HepG2 (cell line): Measurements from ENCODE around the gene ADAM22. TPM values are rescaled to one million over a fixed set of nuclear protein-coding genes. Genes with fewer than 3 reads are reported as not detected.

Experiments
- ATAC-seq: fragments of 200-7000 bp; cut with Tn5 transposase; 3 replicates; pipeline ENCODE4 v1.9.1; 2020; ENCODE audit warnings: mild to moderate bottlenecking, moderate library complexity
- BruUV-seq: library from RNA; stranded (reverse); fragments of 400-500 nt; replicated peaks from 2 replicates; lab custom pipeline; 2021; lab: Mats Ljungman, UMichigan
- CTCF ChIA-PET: fragments of 300-600 bp; formaldehyde crosslinking; extraction: SDS; loops from one replicate; lab custom pipeline; 2021; ENCODE audit warnings: low total read pairs, inconsistent platforms, low intra/inter-chr PET ratio; lab: Yijun Ruan, JAX
- POLR2A ChIA-PET: fragments of 350-600 bp; sonication (Branson Sonifier 250); formaldehyde crosslinking; loops from one replicate; lab custom pipeline; 2020; ENCODE audit warnings: antibody characterized with exemption, inconsistent platforms; lab: Yijun Ruan, JAX
- DNase-seq: peaks from one replicate; pipeline ENCODE4 v3.0.0-alpha.2; 2015; ENCODE audit warnings: low spot score
- FAIRE-seq: peaks from 3 replicates; lab custom pipeline; 2011; peaks lifted over from hg19 to GRCh38; lab: Jason Lieb, UNC
- H2AFZ ChIP-seq: one replicate; pipeline ENCODE4 v1.6.1; 2011; ENCODE audit warnings: low read length, inconsistent platforms
- H3K27ac ChIP-seq: fragments of 300-600 bp; 3 replicates; pipeline ENCODE4 v1.8.0; 2011; ENCODE audit warnings: mixed run types, mild to moderate bottlenecking, mixed read lengths, low read length, inconsistent platforms; ENCODE audit not compliant: insufficient read depth; ENCODE audit errors: extremely low read length
- H3K27me3 ChIP-seq, 2 experiments: fragments of 200-600 bp in 1 of 2; 2 replicates in 1 of 2; 3 replicates in 1 of 2; pipeline versions ENCODE4 v1.6.0 to v1.8.0; 2011; ENCODE audit warnings: low read length in 2 of 2, mild to moderate bottlenecking in 2 of 2, moderate library complexity in 2 of 2, inconsistent platforms in 1 of 2; ENCODE audit not compliant: insufficient read depth in 2 of 2, control insufficient read depth in 1 of 2
- H3K36me3 ChIP-seq, 2 experiments: fragments of 200-600 bp in 1 of 2; replicated peaks in 1 of 2; 2 replicates in 1 of 2; 3 replicates in 1 of 2; pipeline versions ENCODE4 v1.5.1 to v1.8.0; 2011; ENCODE audit warnings: low read length in 2 of 2, inconsistent platforms in 1 of 2; ENCODE audit not compliant: insufficient read depth in 2 of 2, control insufficient read depth in 1 of 2
- H3K4me1 ChIP-seq: 2 replicates; pipeline ENCODE4 v1.5.1; 2012; ENCODE audit warnings: low read length, inconsistent platforms; ENCODE audit not compliant: insufficient read depth
- H3K4me2 ChIP-seq: 2 replicates; pipeline ENCODE4 v1.6.0; 2011; ENCODE audit warnings: low read depth, low read length, inconsistent platforms
- H3K4me3 ChIP-seq, 3 experiments: fragments of 200-600 bp in 1 of 3; sonication (generic), shearing (Covaris generic) in 1 of 3; replicated peaks in 1 of 3; 2 replicates each; pipeline ENCODE4 v1.5.1; 2011 to 2016; ENCODE audit warnings: low read length in 3 of 3, inconsistent platforms in 2 of 3, low read depth in 2 of 3, mild to moderate bottlenecking in 2 of 3, control low read depth in 1 of 3, mixed read lengths in 1 of 3; ENCODE audit not compliant: insufficient read depth in 1 of 3
- H3K79me2 ChIP-seq: one replicate; pipeline ENCODE4 v1.6.1; 2011; ENCODE audit warnings: low read length, inconsistent platforms; ENCODE audit not compliant: insufficient read depth
- H3K9ac ChIP-seq: 2 replicates; pipeline ENCODE4 v1.6.0; 2011; ENCODE audit warnings: mild to moderate bottlenecking, low read depth, low read length, inconsistent platforms; ENCODE audit not compliant: insufficient read depth
- H3K9me3 ChIP-seq: 2 replicates; pipeline ENCODE4 v1.5.1; 2012; ENCODE audit warnings: mild to moderate bottlenecking, low read length
- H4K20me1 ChIP-seq: 2 replicates; pipeline ENCODE4 v1.6.0; 2011; ENCODE audit warnings: inconsistent platforms, mild to moderate bottlenecking, low read length, moderate library complexity; ENCODE audit not compliant: insufficient read depth
- MED8 ChIP-seq: sonication (generic); formaldehyde crosslinking; IDR thresholded peaks from 2 replicates; pipeline ENCODE4 v1.8.1; 2023; ENCODE audit warnings: mild to moderate bottlenecking, missing genetic modification reagents; ENCODE audit not compliant: insufficient replicate concordance
- SYNCRIP ChIP-seq: fragments of 200-400 bp; formaldehyde crosslinking; IDR thresholded peaks from 2 replicates; pipeline ENCODE4 v1.6.1; 2018; ENCODE audit warnings: mild to moderate bottlenecking, low read depth, low read length; ENCODE audit not compliant: insufficient read depth
- ZNF562 ChIP-seq: sonication (generic); formaldehyde crosslinking; IDR thresholded peaks from 2 replicates; pipeline ENCODE4 v1.8.0; 2022; ENCODE audit warnings: missing genetic modification reagents, borderline replicate concordance
- ZNF570 ChIP-seq: sonication (generic); formaldehyde crosslinking; IDR thresholded peaks from 2 replicates; pipeline ENCODE4 v1.4.0; 2020; ENCODE audit warnings: mild to moderate bottlenecking, missing genetic modification reagents, borderline replicate concordance
- ZNF75D ChIP-seq: sonication (generic); formaldehyde crosslinking; IDR thresholded peaks from 2 replicates; pipeline ENCODE4 v1.8.1; 2023; ENCODE audit warnings: missing genetic modification reagents, mild to moderate bottlenecking, borderline replicate concordance
- WGBS: methylation state at CpG from one replicate; pipeline ENCODE4 v1.1.6; 2017; ENCODE audit warnings: low lambda C conversion rate; 5-methylcytosine and 5-hydroxymethylcytosine counted together
- in situ Hi-C: cut with HindIII; loops from 2 replicates; pipeline ENCODE4 v1.10.0; 2017; ENCODE audit warnings: low pct_unique_long_range_greater_than_20kb; ENCODE audit not compliant: extremely low pct_ligation_motif_present
- intact Hi-C: fragments of 100-400 bp; cut with micrococcal nuclease; formaldehyde crosslinking; loops from one replicate; pipeline ENCODE4 v1.10.0; 2022; ENCODE audit not compliant: unreplicated experiment
- polyA plus RNA-seq, 8 experiments: library from polyadenylated mRNA; depleted of rRNA in 3 of 8; stranded (reverse) in 7 of 8; unstranded in 1 of 8; fragments of >200 nt; fragmentation: Illumina TruSeq in 4 of 8; extraction: Trizol in 4 of 8; gene quantifications; 2 replicates each; pipeline versions ENCODE4 v1.2.1 to v1.2.3, GENCODE V29; 2011 to 2016; ENCODE audit warnings: low read depth in 4 of 8, missing spikeins in 1 of 8, mixed read lengths in 1 of 8; ENCODE audit not compliant: insufficient read depth in 1 of 8
- total RNA-seq, 5 experiments: library from RNA; depleted of rRNA; stranded (reverse); fragments of >200 nt; fragmentation: Illumina TruSeq; extraction: Trizol; gene quantifications; 2 replicates each; pipeline ENCODE4 v1.2.3, GENCODE V29; 2016; ENCODE audit warnings: low read depth in 1 of 5
- TF ChIP-seq, protein P1 (sequence below): sonication (generic); formaldehyde crosslinking; IDR thresholded peaks from 2 replicates; pipeline ENCODE4 v1.4.0; 2020; ENCODE audit warnings: missing genetic modification reagents
- TF ChIP-seq, protein P2 (sequence below): IDR thresholded peaks from 2 replicates; pipeline ENCODE4 v1.6.1; 2016; ENCODE audit warnings: low read depth, missing genetic modification reagents, missing compliant biosample characterization
- TF ChIP-seq, protein P3 (sequence below): sonication (generic); formaldehyde crosslinking; IDR thresholded peaks from 2 replicates; pipeline ENCODE4 v1.4.0; 2020; ENCODE audit warnings: missing genetic modification reagents
- TF ChIP-seq, protein P4 (sequence below): sonication (generic); formaldehyde crosslinking; conservative IDR thresholded peaks from 2 replicates; pipeline ENCODE4 v1.4.0; 2020; ENCODE audit warnings: missing genetic modification reagents

ADAM22 gene
- total and polyA plus RNA-seq, 2 of the 13 experiments (the other 11 are each of a cell fraction or from before 2014, with no cell fraction given) = 1.9 to 6.7 TPM

DNA sequence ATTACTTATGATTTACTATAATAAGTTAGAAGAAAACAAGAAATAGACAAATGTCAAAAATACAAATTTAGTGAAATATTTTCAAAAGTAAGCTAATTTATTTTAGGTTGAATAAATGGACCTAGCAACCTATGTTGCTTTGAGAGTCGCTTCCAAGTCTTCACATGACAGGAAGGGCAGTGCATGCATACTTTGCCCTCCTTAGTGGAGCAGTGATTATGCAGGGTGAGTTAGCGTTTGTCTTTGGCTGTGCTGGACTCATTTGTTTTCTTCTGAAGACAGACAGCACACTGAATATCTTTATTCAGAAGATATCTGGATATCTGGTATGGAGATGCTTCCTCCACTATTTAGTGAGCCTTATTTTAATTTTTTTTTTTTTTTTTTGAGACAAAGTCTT is 183.3 kb downstream of the ADAM22 start:
- DNase-seq (no peak), ATAC-seq (no peak; the same call in 2 of the 3 replicates), FAIRE-seq (no peak)
- Histone ChIP-seq H2AFZ (no peak overlapping the region), H3K4me3 (no peak overlapping the region), H3K9me3 (no peaks in the 10 kb centered on the region), H3K4me2 (no peak overlapping the region), H3K79me2 (no peaks in the 10 kb centered on the region), H3K9ac (no peak overlapping the region), H3K27me3 (no peaks in the 10 kb centered on the region), H3K27ac (no peak overlapping the region), H3K4me1 (0 out of 2 replicates have a peak, but pooled peaks cover 8% of the 10 kb centered on the region), H4K20me1 (no peaks in the 10 kb centered on the region), H3K36me3 (no peaks in the 10 kb centered on the region)
- in situ Hi-C loops (no loop called here), intact Hi-C loops (no loop called here)
- POLR2A ChIA-PET = no interaction called here
- CTCF ChIA-PET = no interaction called here
- no TSS peak for BruUV-seq
- WGBS = 62% methylated on average over 2 of the region's 2 CpGs
- TF ChIP-seq, protein P1, sequence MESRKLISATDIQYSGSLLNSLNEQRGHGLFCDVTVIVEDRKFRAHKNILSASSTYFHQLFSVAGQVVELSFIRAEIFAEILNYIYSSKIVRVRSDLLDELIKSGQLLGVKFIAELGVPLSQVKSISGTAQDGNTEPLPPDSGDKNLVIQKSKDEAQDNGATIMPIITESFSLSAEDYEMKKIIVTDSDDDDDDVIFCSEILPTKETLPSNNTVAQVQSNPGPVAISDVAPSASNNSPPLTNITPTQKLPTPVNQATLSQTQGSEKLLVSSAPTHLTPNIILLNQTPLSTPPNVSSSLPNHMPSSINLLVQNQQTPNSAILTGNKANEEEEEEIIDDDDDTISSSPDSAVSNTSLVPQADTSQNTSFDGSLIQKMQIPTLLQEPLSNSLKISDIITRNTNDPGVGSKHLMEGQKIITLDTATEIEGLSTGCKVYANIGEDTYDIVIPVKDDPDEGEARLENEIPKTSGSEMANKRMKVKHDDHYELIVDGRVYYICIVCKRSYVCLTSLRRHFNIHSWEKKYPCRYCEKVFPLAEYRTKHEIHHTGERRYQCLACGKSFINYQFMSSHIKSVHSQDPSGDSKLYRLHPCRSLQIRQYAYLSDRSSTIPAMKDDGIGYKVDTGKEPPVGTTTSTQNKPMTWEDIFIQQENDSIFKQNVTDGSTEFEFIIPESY = no peak
- TF ChIP-seq, protein P2, sequence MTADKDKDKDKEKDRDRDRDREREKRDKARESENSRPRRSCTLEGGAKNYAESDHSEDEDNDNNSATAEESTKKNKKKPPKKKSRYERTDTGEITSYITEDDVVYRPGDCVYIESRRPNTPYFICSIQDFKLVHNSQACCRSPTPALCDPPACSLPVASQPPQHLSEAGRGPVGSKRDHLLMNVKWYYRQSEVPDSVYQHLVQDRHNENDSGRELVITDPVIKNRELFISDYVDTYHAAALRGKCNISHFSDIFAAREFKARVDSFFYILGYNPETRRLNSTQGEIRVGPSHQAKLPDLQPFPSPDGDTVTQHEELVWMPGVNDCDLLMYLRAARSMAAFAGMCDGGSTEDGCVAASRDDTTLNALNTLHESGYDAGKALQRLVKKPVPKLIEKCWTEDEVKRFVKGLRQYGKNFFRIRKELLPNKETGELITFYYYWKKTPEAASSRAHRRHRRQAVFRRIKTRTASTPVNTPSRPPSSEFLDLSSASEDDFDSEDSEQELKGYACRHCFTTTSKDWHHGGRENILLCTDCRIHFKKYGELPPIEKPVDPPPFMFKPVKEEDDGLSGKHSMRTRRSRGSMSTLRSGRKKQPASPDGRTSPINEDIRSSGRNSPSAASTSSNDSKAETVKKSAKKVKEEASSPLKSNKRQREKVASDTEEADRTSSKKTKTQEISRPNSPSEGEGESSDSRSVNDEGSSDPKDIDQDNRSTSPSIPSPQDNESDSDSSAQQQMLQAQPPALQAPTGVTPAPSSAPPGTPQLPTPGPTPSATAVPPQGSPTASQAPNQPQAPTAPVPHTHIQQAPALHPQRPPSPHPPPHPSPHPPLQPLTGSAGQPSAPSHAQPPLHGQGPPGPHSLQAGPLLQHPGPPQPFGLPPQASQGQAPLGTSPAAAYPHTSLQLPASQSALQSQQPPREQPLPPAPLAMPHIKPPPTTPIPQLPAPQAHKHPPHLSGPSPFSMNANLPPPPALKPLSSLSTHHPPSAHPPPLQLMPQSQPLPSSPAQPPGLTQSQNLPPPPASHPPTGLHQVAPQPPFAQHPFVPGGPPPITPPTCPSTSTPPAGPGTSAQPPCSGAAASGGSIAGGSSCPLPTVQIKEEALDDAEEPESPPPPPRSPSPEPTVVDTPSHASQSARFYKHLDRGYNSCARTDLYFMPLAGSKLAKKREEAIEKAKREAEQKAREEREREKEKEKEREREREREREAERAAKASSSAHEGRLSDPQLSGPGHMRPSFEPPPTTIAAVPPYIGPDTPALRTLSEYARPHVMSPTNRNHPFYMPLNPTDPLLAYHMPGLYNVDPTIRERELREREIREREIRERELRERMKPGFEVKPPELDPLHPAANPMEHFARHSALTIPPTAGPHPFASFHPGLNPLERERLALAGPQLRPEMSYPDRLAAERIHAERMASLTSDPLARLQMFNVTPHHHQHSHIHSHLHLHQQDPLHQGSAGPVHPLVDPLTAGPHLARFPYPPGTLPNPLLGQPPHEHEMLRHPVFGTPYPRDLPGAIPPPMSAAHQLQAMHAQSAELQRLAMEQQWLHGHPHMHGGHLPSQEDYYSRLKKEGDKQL (CRISPR knock-in tag) = no peak
- no peak for TF ChIP-seq MED8 (CRISPR knock-in tag)
- TF ChIP-seq SYNCRIP = no peak
- TF ChIP-seq, protein P3, sequence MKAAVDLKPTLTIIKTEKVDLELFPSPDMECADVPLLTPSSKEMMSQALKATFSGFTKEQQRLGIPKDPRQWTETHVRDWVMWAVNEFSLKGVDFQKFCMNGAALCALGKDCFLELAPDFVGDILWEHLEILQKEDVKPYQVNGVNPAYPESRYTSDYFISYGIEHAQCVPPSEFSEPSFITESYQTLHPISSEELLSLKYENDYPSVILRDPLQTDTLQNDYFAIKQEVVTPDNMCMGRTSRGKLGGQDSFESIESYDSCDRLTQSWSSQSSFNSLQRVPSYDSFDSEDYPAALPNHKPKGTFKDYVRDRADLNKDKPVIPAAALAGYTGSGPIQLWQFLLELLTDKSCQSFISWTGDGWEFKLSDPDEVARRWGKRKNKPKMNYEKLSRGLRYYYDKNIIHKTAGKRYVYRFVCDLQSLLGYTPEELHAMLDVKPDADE (CRISPR knock-in tag) = no peak
- no peak for TF ChIP-seq ZNF75D (CRISPR knock-in tag)
- no peak for TF ChIP-seq ZNF570 (CRISPR knock-in tag)
- TF ChIP-seq, protein P4, sequence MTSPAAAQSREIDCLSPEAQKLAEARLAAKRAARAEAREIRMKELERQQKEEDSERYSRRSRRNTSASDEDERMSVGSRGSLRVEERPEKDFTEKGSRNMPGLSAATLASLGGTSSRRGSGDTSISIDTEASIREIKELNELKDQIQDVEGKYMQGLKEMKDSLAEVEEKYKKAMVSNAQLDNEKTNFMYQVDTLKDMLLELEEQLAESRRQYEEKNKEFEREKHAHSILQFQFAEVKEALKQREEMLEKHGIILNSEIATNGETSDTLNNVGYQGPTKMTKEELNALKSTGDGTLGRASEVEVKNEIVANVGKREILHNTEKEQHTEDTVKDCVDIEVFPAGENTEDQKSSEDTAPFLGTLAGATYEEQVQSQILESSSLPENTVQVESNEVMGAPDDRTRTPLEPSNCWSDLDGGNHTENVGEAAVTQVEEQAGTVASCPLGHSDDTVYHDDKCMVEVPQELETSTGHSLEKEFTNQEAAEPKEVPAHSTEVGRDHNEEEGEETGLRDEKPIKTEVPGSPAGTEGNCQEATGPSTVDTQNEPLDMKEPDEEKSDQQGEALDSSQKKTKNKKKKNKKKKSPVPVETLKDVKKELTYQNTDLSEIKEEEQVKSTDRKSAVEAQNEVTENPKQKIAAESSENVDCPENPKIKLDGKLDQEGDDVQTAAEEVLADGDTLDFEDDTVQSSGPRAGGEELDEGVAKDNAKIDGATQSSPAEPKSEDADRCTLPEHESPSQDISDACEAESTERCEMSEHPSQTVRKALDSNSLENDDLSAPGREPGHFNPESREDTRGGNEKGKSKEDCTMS = no peak
- TF ChIP-seq ZNF562 (CRISPR knock-in tag) = no peak
